Peyer's patch (tissue), 4 donors: Measurements from ENCODE around the gene SCAP.

Source experiments
- CTCF ChIP-seq, 6 experiments: fragments of 450-650 bp in 4 of 6; fragments of 200-600 bp in 2 of 6; sonication (generic) in 1 of 6; IDR thresholded peaks; one replicate each; pipeline ENCODE4 v1.5.1; 2017 to 2019; ENCODE audit warnings: antibody characterized with exemption in 6 of 6, mild to moderate bottlenecking in 3 of 6, moderate library complexity in 1 of 6
- POLR2A ChIP-seq, 2 donors: fragments of 450-650 bp; IDR thresholded peaks; one replicate each; pipeline ENCODE4 v1.5.1; 2017; ENCODE audit warnings: antibody characterized with exemption in 2 of 2, mild to moderate bottlenecking in 2 of 2, moderate library complexity in 2 of 2

GRCh38 chr3:47495111-47495510 lies 19.4 kb upstream of the SCAP start:
- no peak for TF ChIP-seq CTCF (IDR thresholded peaks at IDR 0.05)
- no peak for TF ChIP-seq POLR2A (IDR thresholded peaks at IDR 0.05)
